IMR-90 (cell line): Measurements from ENCODE around the gene PDCD6IP. TPM values are rescaled to one million over a fixed set of nuclear protein-coding genes. Genes with fewer than 3 reads are reported as not detected.

Source experiments
- ATAC-seq: fragments of 200-7000 bp; cut with Tn5 transposase; 2 replicates; pipeline ENCODE4 v1.9.1; 2020; ENCODE audit warnings: low read depth, mild to moderate bottlenecking, moderate library complexity
- BruUV-seq: library from RNA; stranded (reverse); fragments of 400-500 nt; replicated peaks from 2 replicates; lab custom pipeline; 2021; lab: Mats Ljungman, UMichigan
- CTCF ChIA-PET: fragments of 300-600 bp; formaldehyde crosslinking; extraction: SDS; loops from one replicate; lab custom pipeline; 2021; ENCODE audit warnings: antibody characterized with exemption; lab: Yijun Ruan, JAX
- POLR2A ChIA-PET: fragments of 300-600 bp; sonication (Branson Sonifier 250); formaldehyde crosslinking; loops from one replicate; lab custom pipeline; 2022; ENCODE audit warnings: antibody characterized with exemption; ENCODE audit not compliant: unreplicated experiment; lab: Charles Lee
- DNase-seq: peaks from one replicate; pipeline ENCODE4 v3.0.0; 2013
- H2AFZ ChIP-seq: replicated peaks from 2 replicates; pipeline ENCODE3; 2013; ENCODE audit warnings: low read length, mild to moderate bottlenecking; ENCODE audit not compliant: poor library complexity
- H2AK5ac ChIP-seq: 2 replicates; pipeline ENCODE4 v1.6.1; 2013; ENCODE audit warnings: low read depth, low read length, inconsistent platforms
- H2AK9ac ChIP-seq: replicated peaks from 2 replicates; pipeline ENCODE3; 2013; ENCODE audit warnings: mild to moderate bottlenecking, low read depth, low read length, moderate library complexity; ENCODE audit not compliant: poor library complexity
- H2BK120ac ChIP-seq: 2 replicates; pipeline ENCODE4 v1.6.1; 2013; ENCODE audit warnings: low read depth, low read length, inconsistent platforms
- H2BK15ac ChIP-seq: 3 replicates; pipeline ENCODE4 v1.6.1; 2013; ENCODE audit warnings: low read depth, low read length, inconsistent platforms
- H2BK20ac ChIP-seq: 2 replicates; pipeline ENCODE4 v1.6.1; 2013; ENCODE audit warnings: low read depth, mild to moderate bottlenecking, inconsistent platforms, low read length, moderate library complexity
- H2BK5ac ChIP-seq: 2 replicates; pipeline ENCODE4 v1.6.1; 2013; ENCODE audit warnings: mild to moderate bottlenecking, low read depth, low read length, inconsistent platforms; ENCODE audit not compliant: poor library complexity, severe bottlenecking
- H3K14ac ChIP-seq: replicated peaks from 2 replicates; pipeline ENCODE4 v1.6.1; 2013; ENCODE audit warnings: low read depth, low read length, inconsistent platforms
- H3K18ac ChIP-seq: 2 replicates; pipeline ENCODE4 v1.6.1; 2013; ENCODE audit warnings: low read depth, low read length, control low read depth
- H3K23ac ChIP-seq: 2 replicates; pipeline ENCODE4 v1.6.1; 2013; ENCODE audit warnings: low read depth, low read length, inconsistent platforms
- H3K27ac ChIP-seq: 2 replicates; pipeline ENCODE4 v1.5.1; 2013; ENCODE audit warnings: mild to moderate bottlenecking, control low read depth, low read length; ENCODE audit not compliant: insufficient read depth
- H3K27me3 ChIP-seq: 2 replicates; pipeline ENCODE4 v1.6.1; 2013; ENCODE audit warnings: low read length; ENCODE audit not compliant: control insufficient read depth, insufficient read depth
- H3K36me3 ChIP-seq: 2 replicates; pipeline ENCODE4 v1.6.1; 2013; ENCODE audit warnings: low read length, mixed read lengths; ENCODE audit not compliant: control insufficient read depth, insufficient read depth
- H3K4ac ChIP-seq: 2 replicates; pipeline ENCODE4 v1.6.1; 2013; ENCODE audit warnings: low read depth, low read length, inconsistent platforms
- H3K4me1 ChIP-seq: 2 replicates; pipeline ENCODE4 v1.6.1; 2013; ENCODE audit warnings: low read length, mixed read lengths; ENCODE audit not compliant: control insufficient read depth, insufficient read depth
- H3K4me2 ChIP-seq: 2 replicates; pipeline ENCODE4 v1.6.1; 2013; ENCODE audit warnings: low read depth, mild to moderate bottlenecking, control low read depth, low read length, moderate library complexity
- H3K4me3 ChIP-seq: 2 replicates; pipeline ENCODE4 v1.5.1; 2013; ENCODE audit warnings: low read depth, mild to moderate bottlenecking, control low read depth, low read length, moderate library complexity; ENCODE audit not compliant: insufficient read depth
- H3K56ac ChIP-seq: 2 replicates; pipeline ENCODE4 v1.6.1; 2013; ENCODE audit warnings: low read length, inconsistent platforms; ENCODE audit not compliant: insufficient read depth; ENCODE audit errors: extremely low read depth
- H3K79me1 ChIP-seq, 2 experiments: 2 replicates each; pipeline ENCODE4 v1.6.1; 2013; ENCODE audit warnings: low read length in 2 of 2, inconsistent platforms in 1 of 2, low read depth in 1 of 2
- H3K9ac ChIP-seq: 2 replicates; pipeline ENCODE4 v1.6.1; 2013; ENCODE audit warnings: low read depth, low read length, control low read depth
- H3K9me1 ChIP-seq: 2 replicates; pipeline ENCODE4 v1.6.1; 2013; ENCODE audit warnings: low read length, inconsistent platforms; ENCODE audit not compliant: insufficient read depth
- H3K9me3 ChIP-seq: 2 replicates; pipeline ENCODE4 v1.6.1; 2013; ENCODE audit warnings: low read length; ENCODE audit not compliant: control insufficient read depth, insufficient read depth
- H4K20me1 ChIP-seq: 2 replicates; pipeline ENCODE4 v1.6.1; 2013; ENCODE audit warnings: low read length, inconsistent platforms; ENCODE audit not compliant: insufficient read depth
- H4K5ac ChIP-seq: 2 replicates; pipeline ENCODE4 v1.6.1; 2013; ENCODE audit warnings: mild to moderate bottlenecking, low read depth, low read length, control low read depth
- H4K8ac ChIP-seq, 2 experiments: 2 replicates each; pipeline ENCODE4 v1.6.1; 2013; ENCODE audit warnings: low read depth in 2 of 2, low read length in 2 of 2, control low read depth in 1 of 2, inconsistent platforms in 1 of 2
- H4K91ac ChIP-seq: 2 replicates; pipeline ENCODE4 v1.6.1; 2013; ENCODE audit warnings: low read depth, low read length, inconsistent platforms; ENCODE audit not compliant: insufficient read depth
- BHLHE40 ChIP-seq: fragments of 150-350 bp; IDR thresholded peaks from 2 replicates; pipeline ENCODE4 v1.6.1; 2016; ENCODE audit warnings: mild to moderate bottlenecking, low read depth, low read length
- CEBPB ChIP-seq: IDR thresholded peaks from 2 replicates; pipeline ENCODE4 v1.6.1; 2012; ENCODE audit warnings: low read depth, low read length, improper control_type of control experiment
- FOS ChIP-seq: fragments of 150-350 bp; IDR thresholded peaks from 2 replicates; pipeline ENCODE4 v1.6.1; 2016; ENCODE audit warnings: low read depth, low read length
- MAFK ChIP-seq: IDR thresholded peaks from 2 replicates; pipeline ENCODE4 v1.6.1; 2012; ENCODE audit warnings: low read depth, low read length, improper control_type of control experiment
- MXI1 ChIP-seq: IDR thresholded peaks from 2 replicates; pipeline ENCODE4 v1.6.1; 2012; ENCODE audit warnings: low read depth, mild to moderate bottlenecking, low read length, moderate library complexity, borderline replicate concordance
- NFE2L2 ChIP-seq: fragments of 150-350 bp; IDR thresholded peaks from 2 replicates; pipeline ENCODE4 v1.6.1; 2016; ENCODE audit warnings: low read depth, mild to moderate bottlenecking, low read length
- SMC3 ChIP-seq: fragments of 150-350 bp; IDR thresholded peaks from 2 replicates; pipeline ENCODE4 v1.6.1; 2016; ENCODE audit warnings: low read depth, mild to moderate bottlenecking, antibody characterized with exemption, low read length, moderate library complexity
- WGBS, 2 experiments: methylation state at CpG; one replicate each; pipeline versions ENCODE4 v1.1.5 to v1.1.7; 2013; ENCODE audit warnings: missing lambda C conversion rate in 2 of 2; ENCODE audit not compliant: insufficient read length in 1 of 2; ENCODE audit errors: extremely low coverage in 2 of 2; 5-methylcytosine and 5-hydroxymethylcytosine counted together
- dilution Hi-C: fragments of 300-500 bp; cut with HindIII; formaldehyde crosslinking; loops from one replicate; pipeline ENCODE4 v1.14.3; 2018; ENCODE audit warnings: low sequenced_read_pairs; ENCODE audit not compliant: unreplicated experiment
- in situ Hi-C: fragments of 300-500 bp; cut with MboI; formaldehyde crosslinking; loops from 3 replicates; pipeline ENCODE4 v1.14.3; 2019; ENCODE audit warnings: low sequenced_read_pairs, inconsistent platforms, mixed read lengths
- intact Hi-C: fragments of 100-400 bp; cut with micrococcal nuclease; formaldehyde crosslinking; loops from 2 replicates; pipeline ENCODE4 v1.10.0; 2022
- polyA plus RNA-seq, 3 experiments: library from polyadenylated mRNA; depleted of rRNA; stranded (reverse); fragments of >200 nt; gene quantifications; 2 replicates each; pipeline ENCODE4 v1.2.3, GENCODE V29; 2012; ENCODE audit warnings: low replicate concordance in 1 of 3
- total RNA-seq: library from RNA; depleted of rRNA; stranded (reverse); fragments of >200 nt; gene quantifications from 2 replicates; pipeline ENCODE4 v1.2.3, GENCODE V29; 2012
- TF ChIP-seq, protein P1 (sequence below): fragments of 150-350 bp; IDR thresholded peaks from 2 replicates; pipeline ENCODE4 v1.6.1; 2017; ENCODE audit warnings: mild to moderate bottlenecking, antibody characterized with exemption, low read length, low read depth
- TF ChIP-seq, protein P2 (sequence below): conservative IDR thresholded peaks from 2 replicates; pipeline ENCODE4 v1.5.1; 2012; ENCODE audit warnings: mild to moderate bottlenecking, low read depth, low read length, improper control_type of control experiment

The PDCD6IP gene
- total and polyA plus RNA-seq, 2 of the 4 experiments (the other 2 are of a cell fraction), result 68.1 to 78.3 TPM

DNA sequence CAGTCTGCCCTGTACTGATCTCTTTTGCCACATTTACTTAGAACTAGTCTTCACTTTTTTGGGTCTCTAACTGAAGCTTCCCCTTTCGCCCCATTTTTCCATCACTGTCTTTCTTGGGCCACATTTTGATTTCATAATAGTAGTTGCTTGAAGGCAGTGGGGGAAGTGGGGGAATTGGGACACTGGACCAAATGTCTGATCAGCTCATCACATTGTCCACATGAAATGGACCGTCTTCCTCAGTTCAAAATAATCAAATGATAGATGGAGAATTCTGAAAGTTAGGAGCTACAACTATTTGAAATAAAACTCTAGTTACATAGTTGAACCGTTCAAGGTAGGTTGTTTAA, 747 bp downstream of the PDCD6IP start:
- dilution Hi-C loops (no loop called here), in situ Hi-C loops (loop anchor here (25.0 kb wide), 1 partner anchor 837 kb away; the partner anchor contains the start of gene CCR4), intact Hi-C loops (no loop called here)
- Histone ChIP-seq H3K4me3 (peak overlapping the region; percentile 73), H2BK15ac (no peak overlapping the region), H3K36me3 (peaks cover 9% of the 10 kb centered on the region), H3K27me3 (no peaks in the 10 kb centered on the region), H2BK120ac (peak overlapping the region; percentile 5; the same call in 1 of the 2 replicates), H3K23ac (peak overlapping the region; percentile 82), H3K4me1 (peaks cover 3% of the 10 kb centered on the region), H3K4me2 (peak overlapping the region; percentile 96), H2AK9ac (peak overlapping the region; percentile 71), H4K20me1 (peaks cover 24% of the 10 kb centered on the region; the same call in 1 of the 2 replicates), H3K27ac (peak overlapping the region; percentile 84), H3K79me1 (peaks cover 9 to 39% of the 10 kb centered on the region in 2 experiments), H4K8ac (peak overlapping the region; percentile 51 to 65; a peak in 3 of 4 replicates), H3K9ac (peak overlapping the region; percentile 82), H2AK5ac (peak overlapping the region; percentile 61), H3K9me3 (no peaks in the 10 kb centered on the region), H3K14ac (peak overlapping the region; percentile 70), H4K5ac (peak overlapping the region; percentile 0; the same call in 1 of the 2 replicates), H3K18ac (peak overlapping the region; percentile 0; the same call in 1 of the 2 replicates), H3K9me1 (peaks cover 4% of the 10 kb centered on the region), H2BK20ac (no peak overlapping the region), H2BK5ac (peak overlapping the region; percentile 41), H3K4ac (peak overlapping the region; percentile 66), H2AFZ (peak overlapping the region; percentile 95), H4K91ac (peak overlapping the region; percentile 53), H3K56ac (peak overlapping the region; percentile 74)
- no TSS peak for BruUV-seq
- TF ChIP-seq NFE2L2, result no peak
- TF ChIP-seq BHLHE40, result no peak
- TF ChIP-seq, protein P1, sequence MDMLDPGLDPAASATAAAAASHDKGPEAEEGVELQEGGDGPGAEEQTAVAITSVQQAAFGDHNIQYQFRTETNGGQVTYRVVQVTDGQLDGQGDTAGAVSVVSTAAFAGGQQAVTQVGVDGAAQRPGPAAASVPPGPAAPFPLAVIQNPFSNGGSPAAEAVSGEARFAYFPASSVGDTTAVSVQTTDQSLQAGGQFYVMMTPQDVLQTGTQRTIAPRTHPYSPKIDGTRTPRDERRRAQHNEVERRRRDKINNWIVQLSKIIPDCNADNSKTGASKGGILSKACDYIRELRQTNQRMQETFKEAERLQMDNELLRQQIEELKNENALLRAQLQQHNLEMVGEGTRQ, result no peak
- TF ChIP-seq CEBPB, result no peak
- TF ChIP-seq, protein P2, sequence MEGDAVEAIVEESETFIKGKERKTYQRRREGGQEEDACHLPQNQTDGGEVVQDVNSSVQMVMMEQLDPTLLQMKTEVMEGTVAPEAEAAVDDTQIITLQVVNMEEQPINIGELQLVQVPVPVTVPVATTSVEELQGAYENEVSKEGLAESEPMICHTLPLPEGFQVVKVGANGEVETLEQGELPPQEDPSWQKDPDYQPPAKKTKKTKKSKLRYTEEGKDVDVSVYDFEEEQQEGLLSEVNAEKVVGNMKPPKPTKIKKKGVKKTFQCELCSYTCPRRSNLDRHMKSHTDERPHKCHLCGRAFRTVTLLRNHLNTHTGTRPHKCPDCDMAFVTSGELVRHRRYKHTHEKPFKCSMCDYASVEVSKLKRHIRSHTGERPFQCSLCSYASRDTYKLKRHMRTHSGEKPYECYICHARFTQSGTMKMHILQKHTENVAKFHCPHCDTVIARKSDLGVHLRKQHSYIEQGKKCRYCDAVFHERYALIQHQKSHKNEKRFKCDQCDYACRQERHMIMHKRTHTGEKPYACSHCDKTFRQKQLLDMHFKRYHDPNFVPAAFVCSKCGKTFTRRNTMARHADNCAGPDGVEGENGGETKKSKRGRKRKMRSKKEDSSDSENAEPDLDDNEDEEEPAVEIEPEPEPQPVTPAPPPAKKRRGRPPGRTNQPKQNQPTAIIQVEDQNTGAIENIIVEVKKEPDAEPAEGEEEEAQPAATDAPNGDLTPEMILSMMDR, result no peak
- TF ChIP-seq MAFK, result no peak
- TF ChIP-seq MXI1, result no peak
- TF ChIP-seq FOS, result no peak
- no peak for TF ChIP-seq SMC3
- ChIA-PET CTCF (interaction anchor here (3.0 kb wide), 1 partner anchor 12 kb away, joined by 8 read pairs; no protein-coding TSS in a partner anchor), POLR2A (interaction anchor here (0.5 to 1.3 kb wide), 2 partner anchors 8 to 41 kb away, joined by 3 to 4 read pairs; no protein-coding TSS in a partner anchor)
- ATAC-seq (no peak), DNase-seq (no peak)
- no CpG with 5 or more reads among the region's 3 CpGs for WGBS, 2 experiments
